HG03066 (cell line): ENCODE results near the gene ZFYVE28.
"Not testable (repeated sequence)": the region's sequence is repeated elsewhere in the genome, so short reads cannot be mapped to it uniquely, and the experiment has no call there.

Experiments
- ATAC-seq: cut with Tn5 transposase; IDR thresholded peaks from one replicate; pipeline ENCODE4 v1.9.1; 2021; ENCODE audit warnings: low read depth; ENCODE audit not compliant: unreplicated experiment

Gene ZFYVE28

GRCh38 chr4:2394528-2394927 is 23.9 kb downstream of the ZFYVE28 start:
- ATAC-seq: no peak

- no peak for ATAC-seq
Observed at GRCh38 chr4:2393353-2394270, 24.8 kb downstream of the ZFYVE28 start.

DNA sequence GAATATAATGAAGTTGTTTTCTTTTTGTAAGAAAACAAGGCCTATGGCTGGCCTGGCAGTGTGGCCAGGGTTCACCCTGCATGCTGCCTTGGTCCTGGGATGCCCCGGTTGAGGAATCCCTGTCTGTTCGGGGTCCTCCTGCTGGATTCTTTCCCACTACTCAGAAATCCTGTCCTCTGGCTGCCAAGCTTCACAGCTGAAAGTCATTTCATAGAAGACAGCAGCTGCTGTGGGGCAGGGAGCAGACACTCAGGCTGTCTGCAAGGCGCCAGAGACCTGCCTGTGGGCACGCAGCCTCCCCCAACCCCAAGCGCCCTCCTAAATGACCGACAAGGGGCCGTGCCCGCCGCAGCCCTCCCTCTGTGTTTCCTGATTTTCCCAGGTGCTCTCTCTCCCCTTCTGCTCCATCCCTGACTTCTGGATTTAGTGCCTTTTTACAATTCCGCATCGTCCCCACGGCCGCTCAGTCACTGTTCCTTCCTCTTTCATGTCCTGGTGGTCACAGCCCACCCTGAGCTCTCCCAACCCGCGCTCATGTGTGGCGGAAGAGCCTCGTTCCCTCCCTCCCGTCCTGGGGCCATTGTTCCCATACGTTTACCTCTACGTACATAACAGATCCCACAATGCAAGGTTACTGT is 27.5 kb downstream of the ZFYVE28 start:
- no peak for ATAC-seq

GRCh38 chr4:2390146-2390545 is 28.3 kb downstream of the ZFYVE28 start:
- no peak for ATAC-seq

DNA sequence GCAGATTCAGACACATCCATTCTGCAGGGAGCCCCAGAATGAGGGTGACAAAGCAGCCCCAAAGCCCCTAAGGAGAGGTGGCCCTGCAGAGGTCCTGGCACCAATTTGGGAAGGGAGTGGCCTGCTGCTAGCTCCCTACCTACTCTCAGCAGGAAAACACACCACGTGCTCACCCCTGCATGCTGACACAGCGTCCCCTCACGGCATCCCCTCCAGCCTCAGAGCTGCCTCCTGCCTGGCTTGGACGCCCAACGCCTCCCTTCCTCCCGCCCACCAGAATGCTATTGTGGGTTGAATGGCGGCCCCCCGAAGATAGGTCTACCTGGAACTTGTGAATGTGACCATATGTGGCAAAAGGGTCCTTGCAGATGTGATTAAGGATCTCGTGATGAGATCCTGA is 28.8 kb downstream of the ZFYVE28 start:
- ATAC-seq: no peak

DNA sequence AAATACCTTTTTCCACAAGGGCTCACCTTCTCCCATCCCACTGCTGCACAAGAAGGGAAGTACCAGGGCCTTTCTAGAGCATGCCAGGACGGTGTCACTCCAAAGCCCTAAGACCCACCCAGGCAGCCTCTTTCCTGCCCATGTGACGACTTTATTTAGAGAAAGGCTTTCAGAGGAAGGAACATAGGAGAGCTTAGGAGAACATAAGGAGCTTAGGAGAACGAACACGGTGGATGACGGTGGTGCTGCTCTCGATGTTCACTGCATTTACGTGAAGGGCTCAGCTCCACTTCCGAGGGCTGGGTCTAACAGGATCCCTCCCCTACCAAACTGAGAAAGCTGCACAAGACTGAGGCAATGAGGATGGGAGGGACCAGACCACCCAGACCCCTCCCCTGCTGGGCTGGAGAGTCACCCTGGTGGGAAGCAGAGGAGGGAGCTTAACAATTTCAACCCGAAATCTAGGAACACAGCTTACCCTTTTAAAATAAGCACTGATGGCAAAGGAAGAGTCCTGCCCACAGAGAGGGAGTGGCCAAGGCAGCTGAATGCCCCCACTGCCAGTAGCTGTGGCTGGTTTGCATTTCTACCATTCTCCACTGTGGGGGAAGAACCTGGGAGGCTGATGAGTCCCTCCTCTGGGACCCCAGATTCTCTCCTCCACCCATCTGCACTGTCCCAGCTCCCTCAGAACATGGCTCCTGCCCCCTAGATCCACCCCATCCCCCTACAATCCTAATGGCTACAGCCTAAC is 29.8 kb downstream of the ZFYVE28 start:
- no peak for ATAC-seq

DNA sequence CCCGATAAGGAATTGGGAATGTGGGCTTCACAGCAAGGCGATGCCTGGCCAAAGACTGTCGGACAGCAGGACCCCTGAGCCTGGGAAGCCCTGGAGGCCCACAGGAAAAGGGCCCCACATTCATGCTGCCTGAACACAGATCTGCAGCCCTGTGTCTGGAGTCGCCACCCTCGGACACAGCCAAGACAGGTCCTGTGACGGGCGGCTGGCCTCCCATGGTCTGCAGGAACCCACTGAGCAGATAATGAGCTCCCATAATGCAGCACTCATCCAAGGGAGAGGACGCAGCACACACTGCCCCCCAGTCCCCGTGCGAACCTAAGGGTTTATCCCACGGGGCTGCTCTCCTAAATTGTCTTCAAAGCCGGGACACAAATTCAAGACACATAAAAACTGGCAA is 30.6 kb downstream of the ZFYVE28 start:
- no peak for ATAC-seq

GRCh38 chr4:2387218-2387617 is 31.2 kb downstream of the ZFYVE28 start:
- no peak for ATAC-seq

DNA sequence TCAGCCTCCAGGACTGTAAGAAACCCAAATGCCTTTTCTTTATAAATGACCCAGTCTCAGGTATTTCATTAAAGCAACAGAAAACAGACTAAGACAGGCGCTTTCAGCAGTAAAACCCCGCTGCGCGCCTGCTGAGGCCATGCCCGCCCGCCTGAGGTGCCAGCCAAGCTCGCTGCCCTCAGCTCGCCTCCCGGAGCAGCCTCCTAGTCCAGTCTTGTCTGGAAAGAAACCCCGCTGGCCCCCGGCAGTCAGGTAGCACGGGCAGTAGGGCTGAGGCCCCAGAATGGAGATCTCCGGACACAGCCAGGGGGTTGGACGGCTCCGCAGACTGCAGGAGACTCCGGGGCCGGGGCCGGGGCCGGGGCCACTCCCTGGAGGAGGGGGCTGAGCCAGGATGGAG is 31.7 kb downstream of the ZFYVE28 start:
- no peak for ATAC-seq

- ATAC-seq: no peak
Observed at GRCh38 chr4:2385516-2385915, 32.9 kb downstream of the ZFYVE28 start.

- no peak for ATAC-seq
Observed at GRCh38 chr4:2384245-2384644, 34.2 kb downstream of the ZFYVE28 start.

GRCh38 chr4:2383760-2384159 is 34.7 kb downstream of the ZFYVE28 start:
- no peak for ATAC-seq

GRCh38 chr4:2383220-2383631 is 35.2 kb downstream of the ZFYVE28 start:
- ATAC-seq: not testable (repeated sequence)

DNA sequence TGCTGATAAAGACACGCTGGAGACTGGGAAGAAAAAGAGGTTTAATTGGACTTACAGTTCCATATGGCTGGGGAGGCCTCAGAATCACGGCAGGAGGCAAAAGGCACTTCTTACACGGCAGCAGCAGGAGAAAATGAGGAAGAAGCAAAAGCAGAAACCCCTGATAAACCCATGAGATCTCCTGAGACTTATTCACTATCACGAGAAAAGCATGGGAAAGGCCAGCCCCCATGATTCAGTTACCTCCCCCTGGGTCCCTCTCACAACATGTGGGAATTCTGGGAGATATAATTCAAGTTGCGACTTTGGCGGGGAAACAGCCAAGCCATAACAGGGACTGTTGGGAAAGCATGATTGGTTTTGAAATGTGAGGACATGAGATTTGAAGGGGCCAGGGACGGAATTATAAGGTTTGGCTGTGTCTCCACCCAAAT is 35.7 kb downstream of the ZFYVE28 start:
- ATAC-seq: not testable (repeated sequence)

- ATAC-seq: not testable (repeated sequence)
Observed at GRCh38 chr4:2380589-2380988, 37.9 kb downstream of the ZFYVE28 start.

GRCh38 chr4:2378898-2379297 is 39.5 kb downstream of the ZFYVE28 start:
- ATAC-seq: no peak

GRCh38 chr4:2378401-2378800 is 40.0 kb downstream of the ZFYVE28 start:
- ATAC-seq: no peak

DNA sequence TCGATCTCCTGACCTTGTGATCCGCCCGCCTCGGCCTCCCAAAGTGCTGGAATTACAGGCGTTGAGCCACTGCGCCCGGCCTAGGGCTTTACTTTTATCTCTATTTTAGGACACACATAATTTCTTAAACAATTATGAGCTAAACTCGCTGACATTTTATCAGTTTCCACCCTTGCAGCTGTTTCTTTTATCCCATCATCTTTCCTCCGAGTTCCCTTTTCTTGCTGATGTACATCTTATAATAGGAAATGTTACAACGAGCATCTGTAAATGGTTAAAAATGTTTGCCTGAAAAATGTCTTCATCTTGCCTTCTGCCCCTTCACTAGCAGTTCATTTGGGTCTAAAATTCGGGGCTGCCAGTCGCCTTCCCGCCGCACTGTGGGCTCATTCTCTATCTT is 41.2 kb downstream of the ZFYVE28 start:
- ATAC-seq: no peak

DNA sequence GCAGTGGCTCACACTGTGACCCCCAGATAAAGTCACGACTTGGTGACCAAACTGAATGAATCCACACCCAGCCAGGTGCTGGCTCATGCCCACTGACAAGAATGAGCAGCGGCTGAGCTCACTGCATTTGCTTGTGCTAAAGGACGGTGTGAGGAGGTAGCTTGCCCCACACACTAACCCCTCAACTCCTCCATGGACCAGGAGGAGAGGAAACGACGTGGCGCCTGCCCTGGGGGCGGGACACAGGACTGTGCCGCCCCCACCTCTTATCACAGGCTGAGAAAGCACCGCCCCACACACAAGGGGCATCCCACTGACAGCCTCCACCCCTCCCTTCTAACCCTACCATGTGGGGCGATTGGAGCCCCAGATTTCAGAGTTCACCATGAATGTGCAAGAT is 43.0 kb downstream of the ZFYVE28 start:
- ATAC-seq: no peak

- no peak for ATAC-seq
Observed at GRCh38 chr4:2373532-2373931, 44.9 kb downstream of the ZFYVE28 start.

DNA sequence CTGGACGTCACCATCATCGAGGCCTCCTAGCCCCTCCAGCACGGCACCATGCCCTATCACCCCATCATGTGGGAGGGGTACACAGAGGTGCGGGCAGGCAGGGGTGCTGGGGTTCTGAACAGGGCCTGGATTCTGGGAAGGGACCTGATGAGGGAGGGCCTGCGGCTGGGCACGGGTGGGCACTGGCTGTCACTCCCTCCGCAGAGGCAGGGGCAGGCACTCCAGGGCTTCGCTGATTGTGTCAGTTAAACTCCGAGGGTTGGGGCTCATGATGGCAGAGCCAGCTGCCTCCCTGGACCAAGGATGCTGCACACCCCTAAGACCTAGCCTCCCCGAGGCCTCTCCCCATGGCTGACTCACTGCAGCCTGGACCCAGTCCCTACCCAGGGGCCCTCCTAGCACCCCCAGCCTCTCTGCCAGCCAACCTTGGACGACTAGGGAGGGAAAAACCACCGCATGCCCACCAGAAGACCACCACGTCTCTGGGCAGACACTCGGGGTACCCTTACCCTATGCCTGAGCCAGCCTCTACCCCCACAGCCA is 45.9 kb downstream of the ZFYVE28 start:
- no peak for ATAC-seq
